ENCODE data around the gene CDHR1. TPM values are rescaled to one million over a fixed set of nuclear protein-coding genes. Genes with fewer than 3 reads are reported as not detected.

CDHR1 gene
- polyA plus RNA-seq = 0.20 and 0.85 TPM in 2 replicates

GRCh38 chr10:84194424-84195043 lies at the start of gene CDHR1:
TSS of gene CDHR1 (plus strand) at chr10:84194537. CDS start at chr10:84194761, 224 bp downstream.

GRCh38 chr10:84173501-84173929 lies 20.8 kb upstream of the CDHR1 start, which contains the start of gene GPR15LG:
TSS of gene GPR15LG (plus strand) at chr10:84173801. CDS start at chr10:84173852, 51 bp downstream.

DNA sequence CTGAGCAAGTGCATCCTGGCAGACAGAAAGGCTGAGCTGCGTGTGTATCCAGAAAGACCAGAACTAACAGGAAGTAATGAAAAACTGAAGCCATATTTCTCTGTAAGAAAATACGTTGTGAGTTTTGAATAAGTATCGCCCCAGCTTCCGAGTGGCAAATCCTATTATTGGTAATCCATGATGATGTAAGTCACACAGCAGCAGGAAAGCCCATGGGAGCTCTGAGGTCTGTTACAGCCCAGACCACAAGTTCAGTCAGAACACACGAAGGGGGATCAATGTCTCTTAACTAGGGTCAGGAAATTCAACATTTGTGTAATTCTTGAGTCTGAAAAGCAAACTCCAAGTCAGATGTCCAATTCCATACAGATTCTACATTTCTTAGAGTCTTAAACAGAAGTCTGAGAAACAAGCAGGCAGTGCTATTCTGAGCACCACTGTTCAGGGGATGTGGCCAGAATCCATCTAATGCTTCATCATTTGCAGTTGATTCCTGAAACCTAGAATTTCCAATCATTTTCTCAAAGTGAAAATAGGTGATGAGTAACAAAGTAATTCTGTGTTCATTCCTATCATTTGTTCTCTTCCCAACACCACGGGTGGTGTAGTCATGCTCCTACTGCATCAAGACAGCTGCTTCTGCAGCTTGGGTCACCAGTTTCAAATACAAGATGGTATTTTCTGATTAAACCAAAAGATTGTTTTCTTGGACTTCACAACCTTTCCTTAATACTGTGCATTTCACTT lies 31.3 kb downstream of the CDHR1 start, which contains the start of gene LRIT2:
LRIT2 (minus strand) TSS at position 118 of the 747 bp plus-strand sequence; CDS start at position 94, 24 bp downstream.

GRCh38 chr10:84241185-84241790 lies 47.0 kb downstream of the CDHR1 start, which contains the start of gene LRIT1:
TSS of gene LRIT1 (minus strand) at chr10:84241546. CDS start at chr10:84241439, 107 bp downstream.

GRCh38 chr10:84244651-84245270 lies 50.4 kb downstream of the CDHR1 start, which contains the start of gene RGR:
TSS of gene RGR (plus strand) at chr10:84245053. CDS start at chr10:84245091, 38 bp downstream.

Other genes starting within 250 kb of the CDHR1 start
- 378 and 423 TPM in 2 replicates for gene GHITM, start 55.0 kb upstream of the CDHR1 start, polyA plus RNA-seq
- not detected in 2 replicates for gene GPR15LG, start 20.7 kb upstream of the CDHR1 start, polyA plus RNA-seq
- 0.27 TPM in 1 of 2 replicates, not detected in the other for gene LRIT2, start 31.0 kb downstream of the CDHR1 start, polyA plus RNA-seq
- not detected in 2 replicates for gene LRIT1, start 47.0 kb downstream of the CDHR1 start, polyA plus RNA-seq
- gene RGR, start 50.5 kb downstream of the CDHR1 start, polyA plus RNA-seq = 3.0 and 5.1 TPM in 2 replicates
- 55.8 and 58.6 TPM in 2 replicates for gene CCSER2, start 134.1 kb downstream of the CDHR1 start, polyA plus RNA-seq